ENCODE results near the gene SND1.

GRCh38 chr7:128093614-128094570, 441.9 kb downstream of the SND1 start:
- TF ChIP-seq SMC3 (IDR thresholded peaks at IDR 0.05; ENCODE audit: low read depth, low read length) (no peak), CTCF (conservative IDR thresholded peaks at IDR 0.05; ENCODE audit: low read depth, low read length) (no peak), MAZ (IDR thresholded peaks at IDR 0.05; ENCODE audit: borderline replicate concordance, low read depth, low read length) (no peak), RAD21 (IDR thresholded peaks at IDR 0.05; ENCODE audit: low read length) (no peak), MXI1 (IDR thresholded peaks at IDR 0.05; ENCODE audit: borderline replicate concordance, low read depth, low read length) (no peak), POLR2A (IDR thresholded peaks at IDR 0.05; ENCODE audit: low read depth, low read length) (no peak), CEBPB (IDR thresholded peaks at IDR 0.05; ENCODE audit: low read depth, low read length) (no peak), MAFK (IDR thresholded peaks at IDR 0.05; ENCODE audit: low read depth, low read length) (no peak), RFX5 (IDR thresholded peaks at IDR 0.05; ENCODE audit: low read depth, low read length) (no peak), FOS (IDR thresholded peaks at IDR 0.05; ENCODE audit: low read depth, low read length) (no peak), RCOR1 (IDR thresholded peaks at IDR 0.05; ENCODE audit: insufficient replicate concordance, low read length) (no peak), CHD1 (IDR thresholded peaks at IDR 0.05; ENCODE audit: low read depth, low read length) (no peak), ELK1 (IDR thresholded peaks at IDR 0.05; ENCODE audit: borderline replicate concordance, low read depth, low read length) (no peak)
- TF ChIP-seq, protein P1, sequence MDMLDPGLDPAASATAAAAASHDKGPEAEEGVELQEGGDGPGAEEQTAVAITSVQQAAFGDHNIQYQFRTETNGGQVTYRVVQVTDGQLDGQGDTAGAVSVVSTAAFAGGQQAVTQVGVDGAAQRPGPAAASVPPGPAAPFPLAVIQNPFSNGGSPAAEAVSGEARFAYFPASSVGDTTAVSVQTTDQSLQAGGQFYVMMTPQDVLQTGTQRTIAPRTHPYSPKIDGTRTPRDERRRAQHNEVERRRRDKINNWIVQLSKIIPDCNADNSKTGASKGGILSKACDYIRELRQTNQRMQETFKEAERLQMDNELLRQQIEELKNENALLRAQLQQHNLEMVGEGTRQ (IDR thresholded peaks at IDR 0.05; ENCODE audit: low read depth, low read length) = no peak
